GM03348 (cell line): ENCODE measurements around the gene MTHFD1L.
A peak's percentile ranks its signal among the peaks of the same experiment; 100 is the strongest.

Experiments
- DNase-seq: peaks from one replicate; pipeline ENCODE4 v3.0.0; 2012; ENCODE audit warnings: low spot score

MTHFD1L gene

GRCh38 chr6:150866147-150866990 is 867 bp downstream of the MTHFD1L start:
- peak; percentile 95 for DNase-seq

GRCh38 chr6:150866991-150867501 is 1.5 kb downstream of the MTHFD1L start:
- DNase-seq: no peak

GRCh38 chr6:150868759-150869158 is 3.3 kb downstream of the MTHFD1L start:
- DNase-seq: no peak

- DNase-seq: no peak
Observed at GRCh38 chr6:150874179-150874578, 8.7 kb downstream of the MTHFD1L start.

- no peak for DNase-seq
Observed at GRCh38 chr6:150875841-150876240, 10.3 kb downstream of the MTHFD1L start.

GRCh38 chr6:150876598-150876997 is 11.1 kb downstream of the MTHFD1L start:
- no peak for DNase-seq

GRCh38 chr6:150877928-150878327 is 12.4 kb downstream of the MTHFD1L start:
- no peak for DNase-seq

- DNase-seq: no peak
Observed at GRCh38 chr6:150878347-150879213, 13.1 kb downstream of the MTHFD1L start.

- DNase-seq: no peak
Observed at GRCh38 chr6:150880336-150880735, 14.8 kb downstream of the MTHFD1L start.

- DNase-seq: peak; percentile 68
Observed at GRCh38 chr6:150881911-150882481, 16.5 kb downstream of the MTHFD1L start.

- no peak for DNase-seq
Observed at GRCh38 chr6:150883521-150883920, 18.0 kb downstream of the MTHFD1L start.

GRCh38 chr6:150886155-150886554 is 20.7 kb downstream of the MTHFD1L start:
- no peak for DNase-seq

GRCh38 chr6:150887978-150888563 is 22.6 kb downstream of the MTHFD1L start:
- DNase-seq: no peak

GRCh38 chr6:150890346-150890745 is 24.8 kb downstream of the MTHFD1L start:
- no peak for DNase-seq

- DNase-seq: peak; percentile 59
Observed at GRCh38 chr6:150891888-150892485, 26.5 kb downstream of the MTHFD1L start.

GRCh38 chr6:150894191-150894744 is 28.8 kb downstream of the MTHFD1L start:
- no peak for DNase-seq

GRCh38 chr6:150894935-150895552 is 29.5 kb downstream of the MTHFD1L start:
- peak; percentile 25 for DNase-seq

GRCh38 chr6:150895928-150896632 is 30.6 kb downstream of the MTHFD1L start:
- no peak for DNase-seq

- DNase-seq: no peak
Observed at GRCh38 chr6:150897400-150897943, 32.0 kb downstream of the MTHFD1L start.
